Activated CD8-positive, alpha-beta memory T cell treated with anti-CD3 and anti-CD28 coated beads for 36 hours (primary cell): Measurements from ENCODE around the gene TNRC6A. TPM values are rescaled to one million over a fixed set of nuclear protein-coding genes. Genes with fewer than 3 reads are reported as not detected.
"Not testable (repeated sequence)": the region's sequence is repeated elsewhere in the genome, so short reads cannot be mapped to it uniquely, and the experiment has no call there.

Experiments used
- CTCF ChIA-PET: fragments of 350-600 bp; sonication (Branson Sonifier 250); formaldehyde crosslinking; loops from one replicate; lab custom pipeline; 2021; ENCODE audit warnings: antibody characterized with exemption; lab: Charles Lee
- POLR2A ChIA-PET: fragments of 350-600 bp; sonication (Branson Sonifier 250); formaldehyde crosslinking; loops from one replicate; lab custom pipeline; 2021; ENCODE audit warnings: antibody characterized with exemption; lab: Charles Lee
- total RNA-seq, 2 experiments: library from RNA; stranded (reverse); gene quantifications; one replicate each; pipeline ENCODE4 v1.2.3, GENCODE V29; 2021

Gene TNRC6A
- total RNA-seq, 2 experiments from 2014 or later = 37.7 to 41.9 TPM

DNA sequence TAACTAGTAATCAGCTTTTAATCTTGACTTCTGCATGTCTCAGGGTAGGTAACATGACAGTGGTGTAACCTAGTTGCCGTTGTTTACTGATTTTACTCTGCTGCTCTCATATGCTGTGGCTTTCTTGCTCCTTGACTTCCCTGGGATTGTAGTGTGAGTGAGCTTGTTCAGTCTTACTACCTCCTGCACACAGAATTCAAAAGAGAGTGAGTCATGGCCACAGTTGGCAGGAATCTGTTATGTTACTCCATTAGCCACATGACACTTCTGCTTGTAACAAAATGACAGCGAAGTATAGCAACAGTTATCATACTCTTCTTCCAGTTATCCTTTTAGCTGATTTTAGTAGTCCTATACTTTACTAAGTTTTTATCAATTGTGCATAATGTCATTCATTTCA lies 18.8 kb downstream of the TNRC6A start:
- CTCF ChIA-PET = no interaction called here
- POLR2A ChIA-PET = no interaction called here

GRCh38 chr16:24749310-24749709 lies 19.9 kb downstream of the TNRC6A start:
- ChIA-PET POLR2A (no interaction called here), CTCF (no interaction called here)

GRCh38 chr16:24749872-24750271 lies 20.4 kb downstream of the TNRC6A start:
- POLR2A ChIA-PET, CTCF ChIA-PET: not testable (repeated sequence)

DNA sequence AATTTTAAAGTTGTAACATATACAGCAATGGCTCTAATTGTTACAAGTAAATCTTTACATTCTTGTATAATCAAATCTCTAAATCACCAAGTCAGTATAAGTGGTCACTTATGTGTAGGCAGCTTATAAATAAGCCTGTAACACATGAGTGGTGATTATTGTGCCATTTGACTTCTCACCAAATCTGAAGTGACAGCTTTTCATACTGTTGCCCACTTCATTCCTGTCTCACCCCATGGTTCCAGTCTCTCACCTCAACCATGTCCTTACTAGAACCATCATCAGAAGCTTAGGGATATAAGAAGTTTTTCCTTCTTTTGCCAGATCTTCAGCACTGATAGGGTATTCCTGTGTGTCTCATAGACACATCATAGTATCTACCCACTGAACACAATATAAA lies 23.5 kb downstream of the TNRC6A start:
- POLR2A ChIA-PET = interaction anchor here (0.6 kb wide), 1 partner anchor 152 kb away, joined by 3 read pairs; no protein-coding TSS in a partner anchor
- CTCF ChIA-PET = no interaction called here

- POLR2A ChIA-PET = interaction anchor here (0.6 kb wide), 1 partner anchor 152 kb away, joined by 3 read pairs; no protein-coding TSS in a partner anchor
- CTCF ChIA-PET = no interaction called here
Measured at GRCh38 chr16:24753437-24753836, 24.0 kb downstream of the TNRC6A start.

DNA sequence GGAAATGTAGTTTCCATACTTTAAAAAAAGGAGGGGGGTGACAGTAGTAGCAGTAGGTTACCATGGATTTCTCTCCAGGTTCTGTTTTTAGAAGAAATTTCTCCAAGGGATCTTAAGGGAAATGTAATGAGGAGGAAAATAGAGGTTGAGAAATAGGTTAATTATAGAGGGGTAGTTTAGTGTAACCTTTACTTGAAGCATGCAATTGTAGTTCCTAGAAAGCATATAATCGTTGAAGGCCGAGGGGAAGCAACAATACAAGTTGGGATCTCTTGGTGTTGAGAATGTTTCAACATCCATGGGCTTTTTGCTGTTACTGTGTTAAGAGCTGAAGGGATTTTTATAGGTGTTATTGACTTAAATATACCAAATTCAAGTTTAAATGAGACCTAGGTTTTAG lies 25.1 kb downstream of the TNRC6A start:
- POLR2A ChIA-PET = no interaction called here
- CTCF ChIA-PET = no interaction called here

DNA sequence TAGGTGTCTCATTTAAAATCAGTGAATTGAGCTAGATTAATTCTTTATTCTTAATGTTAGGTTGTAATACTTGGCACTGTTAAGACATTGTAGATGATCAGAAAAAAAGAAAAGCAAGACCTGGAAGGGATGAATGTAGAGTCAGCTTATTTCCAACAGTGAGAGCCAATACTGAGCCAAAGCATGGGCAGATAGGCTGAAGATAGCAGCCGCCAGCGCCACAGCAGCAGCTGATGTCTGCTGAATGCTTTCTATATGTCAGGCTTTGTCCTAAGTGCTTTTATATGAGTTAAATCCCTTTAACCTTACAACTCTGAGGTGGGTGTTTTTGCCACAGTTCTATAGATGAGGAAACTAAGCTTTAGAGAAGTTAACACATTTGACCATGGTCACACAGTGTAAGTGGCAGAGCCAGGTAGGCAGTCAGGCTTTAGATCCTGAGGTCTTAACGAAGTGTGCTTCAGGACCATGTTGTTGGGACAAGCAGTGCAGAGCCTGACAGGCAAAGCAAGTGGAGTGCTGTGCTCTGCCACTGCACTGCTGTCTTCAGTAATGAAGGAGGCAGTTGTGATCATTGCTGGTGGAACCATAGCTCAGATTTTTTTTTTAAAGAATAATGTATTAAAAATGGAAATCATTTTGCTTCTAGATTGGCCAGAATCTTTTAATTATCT lies 25.9 kb downstream of the TNRC6A start:
- ChIA-PET POLR2A (no interaction called here), CTCF (interaction anchor here (1.2 kb wide), 1 partner anchor 89 kb away, joined by 5 read pairs; no protein-coding TSS in a partner anchor)

DNA sequence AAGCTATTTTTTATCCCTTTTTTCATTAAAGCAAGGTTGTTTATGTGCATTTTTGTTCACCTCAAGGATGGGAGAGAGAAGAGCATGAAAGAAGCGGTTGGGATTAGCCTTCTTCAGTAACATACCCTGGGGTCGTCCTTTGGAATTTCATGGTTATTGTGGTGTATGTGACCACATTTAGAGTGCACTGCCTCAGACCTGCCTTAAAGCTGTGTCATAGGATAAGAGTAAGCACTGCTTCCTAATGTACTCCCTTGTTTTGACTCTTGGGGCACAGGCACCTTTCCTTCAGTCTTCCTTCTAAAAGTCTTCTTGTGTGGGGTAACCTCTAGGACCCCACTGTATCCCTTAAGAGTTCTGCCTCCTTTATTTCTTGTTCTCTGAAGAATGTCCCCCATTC lies 28.9 kb downstream of the TNRC6A start:
- ChIA-PET POLR2A (interaction anchor here (0.6 kb wide), 1 partner anchor 21 kb away, joined by 3 read pairs; no protein-coding TSS in a partner anchor), CTCF (no interaction called here)

DNA sequence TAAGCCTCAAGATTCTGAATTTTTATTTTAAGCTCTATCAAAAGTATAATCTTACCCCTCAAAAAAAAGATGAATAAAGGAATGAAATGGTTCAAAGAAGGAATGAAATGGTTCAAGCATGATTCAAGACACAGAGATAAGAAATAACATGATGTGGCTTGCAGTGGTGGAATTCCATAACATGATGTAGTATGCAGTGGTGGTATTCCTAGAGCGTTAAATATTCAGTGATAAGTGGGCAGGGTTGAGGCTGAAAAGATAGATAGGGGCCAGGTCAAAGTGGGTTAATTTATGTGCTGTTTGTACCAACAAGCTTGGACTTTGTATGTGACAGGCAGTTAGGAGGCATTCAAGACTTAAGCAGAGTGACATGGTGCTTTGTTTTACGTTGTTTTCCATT lies 29.6 kb downstream of the TNRC6A start:
- CTCF ChIA-PET = no interaction called here
- POLR2A ChIA-PET = no interaction called here

DNA sequence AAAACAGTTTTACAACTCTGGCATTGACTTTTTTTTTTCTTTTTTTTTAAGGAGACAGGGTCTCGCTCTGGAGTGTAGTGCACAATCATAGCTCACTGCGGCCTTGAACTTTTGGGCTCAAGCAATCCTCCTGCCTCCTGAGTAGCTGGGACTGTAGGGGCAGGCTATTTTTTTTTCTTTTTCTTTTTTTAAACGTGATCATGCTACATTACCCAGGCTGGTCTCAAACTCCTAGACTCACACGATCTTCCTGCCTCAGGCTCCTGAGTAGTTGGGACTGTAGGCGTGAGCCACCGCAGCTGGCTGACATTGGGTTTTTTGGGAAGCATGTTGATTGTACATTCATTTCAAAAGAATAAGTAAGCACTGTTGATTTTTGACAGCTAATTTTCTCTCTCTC lies 32.1 kb downstream of the TNRC6A start:
- ChIA-PET CTCF (no interaction called here), POLR2A (no interaction called here)

DNA sequence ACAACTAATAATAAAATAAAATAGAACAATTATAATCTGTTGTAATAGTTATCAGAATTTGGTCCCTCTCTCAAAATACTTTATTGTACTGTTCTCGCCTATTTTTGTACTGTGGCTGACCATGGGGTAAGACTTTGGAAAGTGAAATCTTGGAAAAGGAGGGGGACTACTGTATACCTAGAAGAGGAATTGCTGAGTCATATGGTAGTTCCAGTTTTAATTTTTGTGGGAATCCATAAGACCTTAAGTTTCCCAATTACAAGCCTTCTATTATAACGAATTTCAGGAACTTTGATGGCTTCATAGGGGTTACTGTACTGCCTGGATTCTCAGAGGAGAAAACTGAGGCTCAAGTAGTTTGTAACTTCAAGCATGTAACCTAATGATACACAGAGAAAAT lies 35.5 kb downstream of the TNRC6A start:
- CTCF ChIA-PET = no interaction called here
- POLR2A ChIA-PET = no interaction called here

DNA sequence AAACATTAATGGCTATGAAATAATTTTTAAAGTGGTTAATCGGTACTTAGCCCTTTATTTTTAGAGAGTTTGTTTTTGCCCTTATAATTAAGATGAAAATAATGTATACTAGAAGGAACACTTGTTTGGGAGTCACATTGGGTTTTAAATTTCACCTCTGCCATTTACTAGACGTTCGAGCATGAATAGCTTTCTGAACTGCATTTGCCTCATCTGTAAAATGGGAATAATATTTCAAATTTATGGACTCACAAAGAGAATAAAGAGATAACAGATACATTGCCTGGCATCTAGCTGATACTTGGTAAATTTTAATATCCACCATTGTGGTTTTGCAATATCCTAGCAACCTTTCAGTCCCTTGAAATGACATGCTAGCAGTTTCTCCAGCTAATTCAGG lies 36.6 kb downstream of the TNRC6A start:
- ChIA-PET POLR2A (no interaction called here), CTCF (interaction anchor here (0.5 to 1.2 kb wide), 2 partner anchors 148 to 249 kb away, joined by 4 read pairs; no protein-coding TSS in a partner anchor)

GRCh38 chr16:24769806-24770205 lies 40.4 kb downstream of the TNRC6A start:
- POLR2A ChIA-PET = no interaction called here
- CTCF ChIA-PET = no interaction called here

DNA sequence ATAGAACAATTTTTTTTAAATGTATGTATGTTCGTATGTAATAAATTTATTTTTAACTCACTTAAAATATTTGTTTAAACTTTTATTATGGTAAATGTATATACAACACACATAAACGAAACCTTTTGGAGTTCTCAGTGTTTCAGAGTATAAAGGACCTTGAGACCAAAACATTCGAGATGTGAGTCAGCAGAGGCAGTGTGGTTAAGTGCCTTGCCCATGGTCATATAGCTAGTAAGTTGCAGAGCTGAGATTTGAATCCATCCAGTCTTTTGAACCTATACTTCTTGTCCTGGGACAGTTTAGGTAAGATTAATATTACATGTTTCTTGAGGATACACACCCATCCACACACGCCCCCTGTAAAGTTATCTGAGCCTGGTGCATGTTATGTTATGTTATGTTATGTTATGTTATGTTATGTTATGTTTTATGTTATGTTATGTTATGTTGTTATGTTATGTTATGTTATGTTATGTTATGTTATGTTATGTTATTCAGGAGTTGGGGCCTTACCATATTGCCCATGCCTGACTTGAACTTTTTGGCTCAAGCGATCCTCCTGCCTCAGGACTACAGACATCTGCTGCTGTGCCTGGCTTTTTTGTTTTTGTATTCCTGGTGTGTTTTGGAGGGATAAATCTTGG lies 41.8 kb downstream of the TNRC6A start:
- ChIA-PET CTCF (no interaction called here), POLR2A (no interaction called here)

DNA sequence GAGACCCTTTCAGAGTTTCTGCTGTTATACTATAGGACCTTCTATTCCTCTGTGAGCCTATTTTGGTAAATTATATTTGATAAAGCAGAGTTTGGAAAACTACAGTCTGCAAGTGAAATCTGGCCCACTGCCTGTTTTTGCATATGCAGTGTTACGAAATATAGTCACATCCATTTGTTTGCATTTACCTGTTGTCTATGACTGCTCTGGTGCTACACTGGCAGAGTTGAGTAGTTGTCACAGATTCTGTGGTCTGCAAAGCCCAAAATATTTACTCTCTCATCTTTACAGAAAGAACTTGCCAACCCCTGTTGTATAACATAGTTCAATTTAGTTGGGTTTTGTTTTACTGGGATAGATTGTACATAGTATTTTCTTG lies 42.3 kb downstream of the TNRC6A start:
- POLR2A ChIA-PET = no interaction called here
- CTCF ChIA-PET = no interaction called here

- ChIA-PET POLR2A (no interaction called here), CTCF (no interaction called here)
Measured at GRCh38 chr16:24773771-24774427, 44.4 kb downstream of the TNRC6A start.

DNA sequence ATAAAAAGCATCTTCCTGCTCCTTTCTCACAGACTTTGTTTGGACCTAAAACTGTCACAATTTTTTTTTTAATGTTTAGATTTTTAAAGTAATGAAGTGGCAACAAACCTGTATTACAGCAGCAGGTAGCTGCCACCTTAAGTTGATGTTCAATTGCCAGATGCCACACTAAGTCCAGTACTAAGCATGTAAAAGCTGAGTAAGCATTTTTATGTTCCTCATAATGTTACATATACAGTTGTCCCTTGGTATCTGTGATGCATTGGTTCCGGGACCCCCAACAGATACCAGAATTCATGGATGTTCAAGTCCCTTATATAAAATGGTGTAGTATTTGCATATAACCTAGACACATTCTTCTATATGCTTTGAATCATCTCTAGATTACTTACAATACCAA lies 45.1 kb downstream of the TNRC6A start:
- CTCF ChIA-PET = no interaction called here
- POLR2A ChIA-PET = no interaction called here

GRCh38 chr16:24775455-24775854 lies 46.0 kb downstream of the TNRC6A start:
- CTCF ChIA-PET = no interaction called here
- POLR2A ChIA-PET = no interaction called here

DNA sequence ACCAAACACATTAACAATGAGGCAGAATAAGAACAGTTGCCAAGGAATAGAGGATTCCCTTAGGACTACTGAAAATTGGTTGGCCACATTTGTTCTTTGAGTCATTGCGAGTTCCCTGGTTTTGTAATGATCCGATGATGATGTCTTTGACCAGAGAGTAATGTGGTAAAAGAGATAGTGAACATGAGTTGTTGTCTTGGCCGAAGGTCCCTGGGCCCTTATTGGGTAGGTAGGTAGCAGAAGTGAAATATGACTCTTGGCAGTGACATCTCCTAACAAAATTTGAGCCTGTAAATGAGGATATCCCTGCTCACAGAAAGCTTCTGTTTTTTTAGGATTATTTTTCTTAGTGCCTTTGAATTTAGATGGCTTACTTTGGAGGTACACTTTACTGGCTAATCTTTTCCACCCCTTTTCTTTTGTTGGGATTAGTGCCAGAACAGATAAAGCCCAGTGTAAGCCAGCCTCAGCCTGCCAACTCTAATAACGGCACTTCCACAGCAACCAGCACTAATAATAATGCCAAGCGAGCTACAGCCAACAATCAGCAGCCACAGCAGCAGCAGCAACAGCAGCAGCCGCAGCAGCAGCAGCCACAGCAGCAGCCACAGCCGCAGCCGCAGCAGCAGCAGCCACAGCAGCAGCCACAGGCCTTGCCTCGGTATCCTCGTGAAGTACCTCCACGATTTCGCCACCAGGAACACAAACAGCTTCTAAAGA lies 47.2 kb downstream of the TNRC6A start:
- POLR2A ChIA-PET = no interaction called here
- CTCF ChIA-PET = no interaction called here

DNA sequence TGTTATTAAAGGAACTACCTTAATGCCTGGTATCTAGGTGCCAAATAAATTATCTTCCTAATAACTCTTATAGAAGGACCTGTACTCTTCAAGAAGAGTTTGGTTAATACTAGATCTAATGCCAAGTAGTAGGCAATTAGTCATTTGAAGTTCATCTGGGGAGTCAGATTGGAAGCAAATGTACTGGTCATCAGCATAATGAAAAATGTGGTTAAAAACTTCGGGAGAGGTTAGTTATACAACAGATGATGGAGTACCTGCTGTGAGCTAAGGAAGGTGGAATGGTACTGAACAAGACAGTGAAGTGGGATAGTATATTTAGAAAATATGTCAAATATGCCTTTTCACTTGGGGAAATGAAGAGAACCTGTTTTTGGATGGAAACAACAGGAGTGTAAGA lies 49.2 kb downstream of the TNRC6A start:
- ChIA-PET CTCF (no interaction called here), POLR2A (interaction anchor here (0.5 kb wide), 1 partner anchor 23 kb away, joined by 4 read pairs; no protein-coding TSS in a partner anchor)
